ENCODE measurements around the gene WDR18.

GRCh38 chr19:958967-959855 lies 24.9 kb upstream of the WDR18 start:
- TF ChIP-seq CTCF (conservative IDR thresholded peaks at IDR 0.05; ENCODE audit: low read depth, low read length) (no peak), EZH2 (IDR thresholded peaks at IDR 0.05; ENCODE audit: low read length, unreplicated experiment) (no peak), EZH2phosphoT487 (IDR thresholded peaks at IDR 0.05; ENCODE audit: borderline replicate concordance, low read length) (no peak)
